NCI-H187 (cell line): ENCODE measurements around the gene CPNE1.
A peak's percentile ranks its signal among the peaks of the same experiment; 100 is the strongest.
"Not testable (repeated sequence)": the region's sequence is repeated elsewhere in the genome, so short reads cannot be mapped to it uniquely, and the experiment has no call there.

ENCODE experiments used
- DNase-seq, 2 experiments: peaks; one replicate each; lab custom pipeline; 2025; lab: John Stamatoyannopoulos, UW

Gene CPNE1

GRCh38 chr20:35698298-35699126 lies 33.8 kb upstream of the CPNE1 start:
- DNase-seq, result no peak

- no peak for DNase-seq
These were observed 33.1 kb upstream of the CPNE1 start for GRCh38 chr20:35697696-35698297.

- no peak for DNase-seq
These were observed 31.3 kb upstream of the CPNE1 start for GRCh38 chr20:35695978-35696377.

GRCh38 chr20:35695245-35695749 lies 30.6 kb upstream of the CPNE1 start:
- no peak for DNase-seq

GRCh38 chr20:35690265-35690664 lies 25.6 kb upstream of the CPNE1 start:
- no peak for DNase-seq

- DNase-seq, result not testable (repeated sequence)
These were observed 22.2 kb upstream of the CPNE1 start for GRCh38 chr20:35686872-35687271.

GRCh38 chr20:35685368-35685767 lies 20.7 kb upstream of the CPNE1 start:
- not testable (repeated sequence) for DNase-seq

- DNase-seq, result no peak
These were observed 17.3 kb upstream of the CPNE1 start for GRCh38 chr20:35681960-35682359.

GRCh38 chr20:35680452-35681183 lies 15.9 kb upstream of the CPNE1 start:
- no peak for DNase-seq

GRCh38 chr20:35674921-35675320 lies 10.2 kb upstream of the CPNE1 start:
- DNase-seq, result no peak

- no peak for DNase-seq
These were observed 9.2 kb upstream of the CPNE1 start for GRCh38 chr20:35673884-35674283.

- no peak for DNase-seq
These were observed 5.0 kb upstream of the CPNE1 start for GRCh38 chr20:35669681-35670080.

GRCh38 chr20:35669221-35669620 lies 4.5 kb upstream of the CPNE1 start:
- DNase-seq, result no peak

GRCh38 chr20:35665949-35666288 lies 1.2 kb upstream of the CPNE1 start:
- no peak for DNase-seq

GRCh38 chr20:35663516-35664465 lies 909 bp downstream of the CPNE1 start:
- DNase-seq, result peak in 1 of 2 experiments; percentile 23

GRCh38 chr20:35662551-35662950 lies 2.1 kb downstream of the CPNE1 start:
- DNase-seq, result no peak

GRCh38 chr20:35661908-35662307 lies 2.8 kb downstream of the CPNE1 start:
- DNase-seq, result no peak

- DNase-seq, result no peak
These were observed 3.6 kb downstream of the CPNE1 start for GRCh38 chr20:35661053-35661452.

- no peak for DNase-seq
These were observed 4.4 kb downstream of the CPNE1 start for GRCh38 chr20:35660122-35660937.

- no peak for DNase-seq
These were observed 7.4 kb downstream of the CPNE1 start for GRCh38 chr20:35657271-35657670.

GRCh38 chr20:35654415-35654814 lies 10.3 kb downstream of the CPNE1 start:
- no peak for DNase-seq
